ENCODE data around the gene MND1. TPM values are rescaled to one million over a fixed set of nuclear protein-coding genes. Genes with fewer than 3 reads are reported as not detected.
"Not testable (repeated sequence)": the region's sequence is repeated elsewhere in the genome, so short reads cannot be mapped to it uniquely, and the experiment has no call there.

MND1 gene
- total RNA-seq, 1 experiment from 2014 or later, result 21.8 TPM

GRCh38 chr4:153450544-153450917, 106.0 kb downstream of the MND1 start:
- H3K4me1 ChIP-seq, result no peaks in the 10 kb centered on the region
- H3K4me1 Mint-ChIP-seq (ENCODE audit: low read depth, unreplicated experiment), result no peaks in the 10 kb centered on the region
- ChIA-PET CTCF (no interaction called here), POLR2A (no interaction called here)
- TF ChIP-seq CTCF (IDR thresholded peaks at IDR 0.05; ENCODE audit: insufficient read depth in 1 of 2, low read depth in 1 of 2, low read length in 1 of 2, severe bottlenecking in 1 of 2, unreplicated experiment in 1 of 2), result no peak
- no peaks in the 10 kb centered on the region for H3K9me3 ChIP-seq
- BruUV-seq (replicated peaks), result no TSS peak
- intact Hi-C loops (cut with micrococcal nuclease; ENCODE audit: unreplicated experiment), result no loop called here
- H3K36me3 Mint-ChIP-seq (ENCODE audit: insufficient read depth, unreplicated experiment), result no peaks in the 10 kb centered on the region
- no peaks in the 10 kb centered on the region for H3K9me3 Mint-ChIP-seq (ENCODE audit: unreplicated experiment)
- no peaks in the 10 kb centered on the region for H3K27me3 ChIP-seq (replicated peaks; ENCODE audit: control insufficient read depth, insufficient read depth, low read length)
- H3K27me3 Mint-ChIP-seq (ENCODE audit: insufficient read depth, unreplicated experiment), result no peaks in the 10 kb centered on the region
- no peak for DNase-seq
- H3K36me3 ChIP-seq (ENCODE audit: control insufficient read depth, insufficient read depth, low read length), result no peaks in the 10 kb centered on the region
- no peak overlapping the region for H3K4me3 Mint-ChIP-seq (ENCODE audit: unreplicated experiment)
- H3K27ac Mint-ChIP-seq (ENCODE audit: unreplicated experiment), result no peak overlapping the region
- H3K4me3 ChIP-seq (ENCODE audit: low read depth, low read length), result no peak overlapping the region

GRCh38 chr4:153451145-153451544, 106.7 kb downstream of the MND1 start:
- H3K9me3 Mint-ChIP-seq (ENCODE audit: unreplicated experiment); H3K4me1 ChIP-seq; CTCF ChIA-PET; H3K4me3 Mint-ChIP-seq (ENCODE audit: unreplicated experiment); H3K36me3 Mint-ChIP-seq (ENCODE audit: insufficient read depth, unreplicated experiment); DNase-seq; H3K27ac Mint-ChIP-seq (ENCODE audit: unreplicated experiment); H3K27me3 Mint-ChIP-seq (ENCODE audit: insufficient read depth, unreplicated experiment); BruUV-seq (replicated peaks); POLR2A ChIA-PET; H3K9me3 ChIP-seq; H3K4me3 ChIP-seq (ENCODE audit: low read depth, low read length); H3K27me3 ChIP-seq (replicated peaks; ENCODE audit: control insufficient read depth, insufficient read depth, low read length); H3K36me3 ChIP-seq (ENCODE audit: control insufficient read depth, insufficient read depth, low read length); intact Hi-C loops (cut with micrococcal nuclease; ENCODE audit: unreplicated experiment); H3K4me1 Mint-ChIP-seq (ENCODE audit: low read depth, unreplicated experiment): not testable (repeated sequence)

- Mint-ChIP-seq H3K27ac (ENCODE audit: unreplicated experiment) (peak overlapping the region; percentile 53), H3K36me3 (ENCODE audit: insufficient read depth, unreplicated experiment) (no peaks in the 10 kb centered on the region), H3K4me1 (ENCODE audit: low read depth, unreplicated experiment) (no peaks in the 10 kb centered on the region), H3K9me3 (ENCODE audit: unreplicated experiment) (no peaks in the 10 kb centered on the region), H3K27me3 (ENCODE audit: insufficient read depth, unreplicated experiment) (no peaks in the 10 kb centered on the region), H3K4me3 (ENCODE audit: unreplicated experiment) (no peak overlapping the region)
- ChIA-PET CTCF (interaction anchor here (1.3 kb wide), 1 partner anchor 13 kb away, joined by 4 read pairs; no protein-coding TSS in a partner anchor), POLR2A (no interaction called here)
- Histone ChIP-seq H3K27me3 (replicated peaks; ENCODE audit: control insufficient read depth, insufficient read depth, low read length) (no peaks in the 10 kb centered on the region), H3K36me3 (ENCODE audit: control insufficient read depth, insufficient read depth, low read length) (no peaks in the 10 kb centered on the region), H3K4me3 (ENCODE audit: low read depth, low read length) (no peak overlapping the region), H3K9me3 (no peaks in the 10 kb centered on the region), H3K4me1 (no peaks in the 10 kb centered on the region)
- TF ChIP-seq CTCF (IDR thresholded peaks at IDR 0.05; ENCODE audit: insufficient read depth in 1 of 2, low read depth in 1 of 2, low read length in 1 of 2, severe bottlenecking in 1 of 2, unreplicated experiment in 1 of 2), result no peak
- no peak for DNase-seq
- intact Hi-C loops (cut with micrococcal nuclease; ENCODE audit: unreplicated experiment), result no loop called here
- no TSS peak for BruUV-seq (replicated peaks)
These were observed 107.6 kb downstream of the MND1 start for GRCh38 chr4:153451911-153452657.
